GM19351 (cell line): ENCODE data around the gene PDE8B.

ENCODE experiments used
- ATAC-seq: cut with Tn5 transposase; IDR thresholded peaks from one replicate; pipeline ENCODE4 v1.9.1; 2021; ENCODE audit warnings: mild to moderate bottlenecking, moderate library complexity; ENCODE audit not compliant: unreplicated experiment

The PDE8B gene

DNA sequence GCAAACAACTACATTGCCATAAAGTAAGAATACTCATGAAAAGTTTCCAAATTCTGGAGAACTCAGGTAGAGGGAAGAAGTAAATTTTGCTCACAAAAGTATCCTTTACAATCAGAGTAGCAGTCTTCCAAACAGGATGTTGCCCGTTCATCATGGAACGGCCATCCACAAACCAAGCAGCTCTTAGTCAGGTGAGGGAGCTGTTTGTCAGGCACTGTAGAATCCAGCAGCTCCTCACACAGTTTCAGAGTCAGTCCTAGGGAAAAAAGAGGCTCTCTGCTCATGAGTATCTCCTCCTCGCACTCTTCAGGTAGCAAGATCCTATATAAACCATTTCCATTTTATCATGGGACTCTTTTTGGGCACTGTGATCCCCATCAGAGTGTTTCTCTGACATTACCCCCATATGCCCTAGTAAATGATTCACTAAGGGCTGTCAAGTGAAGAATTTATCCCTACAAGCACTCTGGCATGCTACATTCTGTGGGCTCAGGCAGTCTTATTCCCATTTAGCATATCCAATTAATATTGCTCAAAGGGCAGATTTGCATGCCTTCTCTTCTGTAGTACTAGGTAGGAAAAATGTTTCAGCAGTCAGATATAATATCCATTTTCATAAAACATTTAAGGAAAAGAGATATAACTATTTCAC lies 183.7 kb downstream of the PDE8B start:
- ATAC-seq, result no peak

- ATAC-seq, result no peak
These were observed 185.5 kb downstream of the PDE8B start for GRCh38 chr5:77396017-77396416.

- ATAC-seq, result no peak
These were observed 187.3 kb downstream of the PDE8B start for GRCh38 chr5:77397686-77398292.

DNA sequence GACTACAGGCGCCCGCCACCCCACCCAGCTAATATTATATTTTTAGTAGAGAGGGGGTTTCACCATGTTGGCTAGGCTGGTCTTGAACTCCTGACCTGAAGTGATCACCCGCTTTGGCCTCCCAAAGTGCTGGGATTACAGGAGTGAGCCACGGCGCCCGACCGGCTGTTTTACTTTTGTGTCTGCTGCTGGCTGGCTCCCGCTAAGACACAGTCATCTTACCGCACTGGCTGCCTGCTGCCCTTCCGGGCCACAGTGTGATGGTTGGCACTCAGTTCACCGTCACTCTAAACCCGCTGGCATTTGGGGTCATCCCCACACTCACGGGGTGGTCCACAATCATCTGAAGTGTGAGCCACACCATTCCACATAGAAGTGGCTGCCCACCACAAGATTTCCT lies 188.0 kb downstream of the PDE8B start:
- no peak for ATAC-seq

GRCh38 chr5:77398896-77399295 lies 188.4 kb downstream of the PDE8B start:
- ATAC-seq, result no peak

DNA sequence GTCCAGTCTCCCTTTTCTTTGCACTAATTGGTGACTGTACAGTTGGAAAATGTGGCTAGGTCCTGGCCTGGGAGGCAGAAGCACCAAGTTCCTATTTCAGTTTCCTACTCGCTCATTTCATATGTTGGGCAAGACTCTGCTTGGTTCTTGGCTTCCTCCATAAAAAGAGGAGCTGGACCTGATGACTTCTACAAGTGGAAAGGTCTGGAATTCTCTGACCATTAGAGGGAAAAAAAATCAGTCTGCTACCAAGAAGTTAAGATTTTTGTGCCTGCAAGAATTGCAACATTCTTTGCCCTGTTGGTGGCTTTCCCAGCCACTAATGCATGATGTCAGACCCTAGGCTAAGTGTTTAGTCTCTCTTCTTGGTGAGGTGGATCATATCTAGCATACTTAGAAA lies 190.2 kb downstream of the PDE8B start:
- ATAC-seq, result no peak

DNA sequence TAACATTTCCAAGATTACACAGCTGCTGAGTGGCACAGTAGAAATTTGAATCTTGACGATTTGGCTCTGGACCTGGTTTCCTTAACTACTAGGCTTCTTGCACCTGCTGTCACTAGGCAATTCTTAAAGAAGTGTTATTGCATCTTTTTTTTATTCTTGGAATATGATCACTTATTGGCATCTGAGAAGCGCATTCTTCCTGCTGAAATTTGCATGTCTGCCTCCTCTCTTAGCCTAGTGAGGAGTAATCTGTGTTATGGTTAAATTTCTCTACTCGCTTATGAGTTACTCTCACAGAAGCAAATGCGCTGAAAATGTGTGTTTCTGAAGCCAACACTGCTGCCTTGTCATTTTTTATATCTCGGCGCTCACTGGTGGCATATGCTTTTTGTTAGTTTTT lies 192.3 kb downstream of the PDE8B start:
- ATAC-seq, result no peak

- ATAC-seq, result no peak
These were observed 196.7 kb downstream of the PDE8B start for GRCh38 chr5:77407152-77407551.

- no peak for ATAC-seq
These were observed 199.6 kb downstream of the PDE8B start for GRCh38 chr5:77409870-77410621.

GRCh38 chr5:77413049-77413448 lies 202.6 kb downstream of the PDE8B start:
- ATAC-seq, result no peak

GRCh38 chr5:77418162-77418561 lies 207.7 kb downstream of the PDE8B start:
- no peak for ATAC-seq

- no peak for ATAC-seq
These were observed 208.4 kb downstream of the PDE8B start for GRCh38 chr5:77418601-77419581.

GRCh38 chr5:77419644-77420582 lies 209.4 kb downstream of the PDE8B start:
- ATAC-seq, result no peak

GRCh38 chr5:77420940-77421339 lies 210.5 kb downstream of the PDE8B start:
- no peak for ATAC-seq

- ATAC-seq, result no peak
These were observed 212.7 kb downstream of the PDE8B start for GRCh38 chr5:77423022-77423750.

DNA sequence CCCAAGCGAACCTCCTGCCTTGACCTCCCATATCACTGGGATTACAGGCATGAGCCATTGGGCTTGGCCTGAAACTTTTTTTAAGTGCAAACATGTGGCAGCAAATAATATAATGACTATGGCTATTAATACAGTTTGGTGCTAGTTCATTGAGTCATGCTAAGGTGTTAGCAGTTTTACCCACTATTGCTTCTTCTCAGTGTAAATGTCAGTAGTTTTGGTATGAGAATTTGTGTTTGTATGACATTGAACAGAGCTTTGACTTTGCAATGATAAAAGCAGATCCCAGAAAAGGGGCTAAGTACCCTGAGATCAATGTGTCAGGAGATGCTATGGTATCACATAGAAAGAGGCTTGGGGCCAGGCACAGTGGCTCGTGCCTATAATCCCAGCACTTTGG lies 214.4 kb downstream of the PDE8B start:
- ATAC-seq, result no peak

DNA sequence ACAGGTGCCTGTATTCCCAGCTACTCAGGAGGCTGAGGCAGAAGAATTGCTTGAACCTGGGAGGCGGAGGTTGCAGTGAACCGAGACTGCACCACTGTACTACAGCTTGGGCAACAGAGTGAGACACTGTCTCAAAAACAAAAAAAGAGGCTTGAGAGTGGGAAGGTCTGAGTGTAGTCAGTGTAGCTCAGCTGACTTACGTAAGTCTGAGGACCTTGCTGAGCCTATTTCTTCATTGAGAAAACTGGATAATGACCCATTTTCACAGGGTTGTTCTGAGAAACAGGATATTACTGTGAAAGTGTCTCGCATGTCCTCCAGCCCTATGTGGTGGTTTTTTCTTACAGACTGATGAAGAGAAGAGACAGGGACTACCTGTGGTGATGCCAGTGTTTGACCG lies 214.9 kb downstream of the PDE8B start:
- no peak for ATAC-seq

DNA sequence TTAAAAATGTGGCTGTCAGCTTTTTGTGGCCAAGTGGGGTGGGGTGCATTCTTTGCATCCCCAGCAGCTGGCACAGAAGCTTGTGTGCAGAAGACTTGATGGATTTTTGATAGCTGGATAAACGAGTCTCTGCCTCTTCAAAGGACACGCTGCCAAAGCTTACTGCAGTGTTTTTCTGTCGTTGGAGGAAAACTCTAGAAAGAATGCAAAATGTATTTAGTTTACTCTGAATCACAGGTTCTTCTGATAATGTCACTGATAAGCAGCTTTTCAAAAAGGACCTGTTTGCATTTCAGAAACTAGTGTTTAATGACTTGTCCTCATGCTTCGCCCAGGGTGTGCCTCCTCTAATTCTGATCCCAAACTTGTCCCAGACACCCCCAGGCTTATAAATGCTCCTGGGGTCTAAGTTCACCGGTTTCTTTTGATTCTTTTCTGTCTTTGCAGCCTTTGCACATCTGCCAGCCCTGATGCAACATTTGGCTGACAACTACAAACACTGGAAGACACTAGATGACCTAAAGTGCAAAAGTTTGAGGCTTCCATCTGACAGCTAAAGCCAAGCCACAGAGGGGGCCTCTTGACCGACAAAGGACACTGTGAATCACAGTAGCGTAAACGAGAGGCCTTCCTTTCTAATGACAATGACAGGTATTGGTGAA lies 215.6 kb downstream of the PDE8B start:
- ATAC-seq, result no peak

- no peak for ATAC-seq
These were observed 216.2 kb downstream of the PDE8B start for GRCh38 chr5:77426670-77427069.
